Right kidney (tissue), 1 donor: ENCODE measurements around the gene NT5C.
"Not testable (repeated sequence)": the region's sequence is repeated elsewhere in the genome, so short reads cannot be mapped to it uniquely, and the experiment has no call there.

Source experiments
- DNase-seq: peaks from one replicate; pipeline ENCODE4 v3.0.0-alpha.2; 2016

Gene NT5C

GRCh38 chr17:75147878-75148546 is 16.5 kb upstream of the NT5C start:
- DNase-seq, result no peak

GRCh38 chr17:75146592-75146991 is 15.1 kb upstream of the NT5C start:
- DNase-seq, result no peak

- no peak for DNase-seq
Observed at GRCh38 chr17:75144816-75145512, 13.4 kb upstream of the NT5C start.

- DNase-seq, result no peak
Observed at GRCh38 chr17:75142236-75142971, 10.9 kb upstream of the NT5C start.

GRCh38 chr17:75138519-75138918 is 7.0 kb upstream of the NT5C start:
- DNase-seq, result no peak

- not testable (repeated sequence) for DNase-seq
Observed at GRCh38 chr17:75137762-75138161, 6.2 kb upstream of the NT5C start.

- DNase-seq, result no peak
Observed at GRCh38 chr17:75135946-75136345, 4.4 kb upstream of the NT5C start.

- no peak for DNase-seq
Observed at GRCh38 chr17:75135452-75135851, 3.9 kb upstream of the NT5C start.

- DNase-seq, result not testable (repeated sequence)
Observed at GRCh38 chr17:75133607-75134347, 2.2 kb upstream of the NT5C start.

GRCh38 chr17:75133001-75133400 is 1.5 kb upstream of the NT5C start:
- DNase-seq, result no peak

- not testable (repeated sequence) for DNase-seq
Observed at GRCh38 chr17:75132018-75133000, 767 bp upstream of the NT5C start.

- peak; percentile 89 for DNase-seq
Observed at GRCh38 chr17:75130632-75131277, 787 bp downstream of the NT5C start.

GRCh38 chr17:75130059-75130631 is 1.4 kb downstream of the NT5C start:
- DNase-seq, result no peak

GRCh38 chr17:75129576-75129975 is 2.0 kb downstream of the NT5C start:
- DNase-seq, result no peak

- no peak for DNase-seq
Observed at GRCh38 chr17:75128694-75129505, 2.6 kb downstream of the NT5C start.

GRCh38 chr17:75127936-75128335 is 3.6 kb downstream of the NT5C start:
- not testable (repeated sequence) for DNase-seq

- no peak for DNase-seq
Observed at GRCh38 chr17:75126954-75127353, 4.6 kb downstream of the NT5C start.

GRCh38 chr17:75125984-75126383 is 5.6 kb downstream of the NT5C start:
- DNase-seq, result no peak

GRCh38 chr17:75124819-75125162 is 6.8 kb downstream of the NT5C start:
- no peak for DNase-seq
